ENCODE data around the gene EFNA2. TPM values are rescaled to one million over a fixed set of nuclear protein-coding genes. Genes with fewer than 3 reads are reported as not detected.

EFNA2 gene
- polyA plus RNA-seq, 1 of the 3 experiments (the other 2 are of a cell fraction): 1.1 TPM

DNA sequence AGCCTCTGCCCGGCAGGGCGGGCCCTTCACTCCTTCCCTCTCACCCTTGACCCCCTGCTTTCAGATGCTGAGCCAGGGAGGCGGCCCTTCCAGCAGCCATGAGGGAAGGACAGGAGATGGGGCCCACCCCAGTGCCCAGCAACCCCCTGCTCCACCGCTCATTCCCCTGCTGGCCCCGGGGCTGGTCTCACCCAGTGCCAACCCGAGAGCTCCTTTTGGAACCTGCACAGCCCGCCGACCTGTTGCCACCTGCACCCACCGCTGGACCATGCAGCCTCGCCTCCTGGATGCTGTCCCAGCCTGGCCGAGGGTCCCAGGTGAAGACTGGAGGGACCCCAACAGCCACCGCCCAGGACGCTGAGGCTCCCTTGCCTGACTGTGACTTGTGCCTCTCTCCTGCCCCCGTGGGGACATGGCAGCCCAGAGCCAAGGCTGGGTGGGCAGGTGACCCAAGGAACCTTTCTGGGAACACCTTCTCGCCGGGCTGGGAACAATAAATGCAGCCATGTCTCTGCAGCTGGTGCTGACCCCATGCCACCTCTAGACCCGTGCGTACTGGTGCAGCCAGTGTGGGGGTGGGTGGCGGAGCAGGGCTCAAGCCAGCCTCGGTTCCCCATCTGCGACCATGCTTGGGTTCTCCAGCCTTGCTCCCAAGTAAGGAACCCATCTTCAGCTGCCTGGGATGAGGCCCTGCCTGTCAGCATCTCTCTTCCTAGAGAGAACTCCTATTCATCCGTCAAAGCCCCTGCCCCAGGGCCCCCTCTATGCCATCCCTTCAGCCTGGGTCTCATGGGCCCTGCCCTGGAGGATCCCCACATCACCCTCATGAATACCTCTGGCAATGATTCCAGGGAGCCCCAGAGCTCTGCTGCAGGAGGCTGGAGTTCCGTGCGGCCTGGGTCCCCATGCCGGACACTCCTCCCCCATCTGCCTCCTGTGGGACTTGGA, 6.7 kb upstream of the EFNA2 start:
- Histone ChIP-seq H3K79me2 (ENCODE audit: insufficient read depth) (peaks cover 25% of the 10 kb centered on the region), H3K36me3 (replicated peaks in 1 of 2; ENCODE audit: control insufficient read depth in 1 of 2, insufficient read depth in 2 of 2, low read length in 1 of 2) (peaks cover 16 to 28% of the 10 kb centered on the region in 2 experiments), H3K27ac (ENCODE audit: low read depth in 2 of 2, low read length in 1 of 2) (no peak overlapping the region), H3F3A (replicated peaks; ENCODE audit: insufficient read depth) (peaks cover 26% of the 10 kb centered on the region), H2AFZ (ENCODE audit: low read depth) (no peak overlapping the region), H3K9ac (no peak overlapping the region), H3K4me2 (no peak overlapping the region), H4K20me1 (ENCODE audit: insufficient read depth) (peaks cover 15% of the 10 kb centered on the region), H3K9me2 (no peaks in the 10 kb centered on the region), H3K27me3 (ENCODE audit: insufficient read depth) (no peaks in the 10 kb centered on the region), H3K4me3 (ENCODE audit: low read depth in 2 of 2, low read length in 1 of 2) (no peak overlapping the region), H3K9me3 (no peaks in the 10 kb centered on the region), H3K4me1 (ENCODE audit: control insufficient read depth in 1 of 2, insufficient read depth in 2 of 2, low read depth in 1 of 2, low read length in 1 of 2) (peaks cover 5 to 20% of the 10 kb centered on the region in 2 experiments; a peak in 1 of 4 replicates)
- CTCF ChIA-PET: interaction anchor here (0.6 to 3.5 kb wide), 36 partner anchors 9 to 248 kb away, joined by 3 to 26 read pairs (median 4); partner anchors contain the start of genes ATP5F1D, CIRBP and NDUFS7
- 72% methylated on average over 7 of the region's 25 CpGs for WGBS (ENCODE audit: low lambda C conversion rate)
- POLR2A ChIA-PET: interaction anchor here (1.2 to 1.5 kb wide), 3 partner anchors 9 to 35 kb away, joined by 3 to 7 read pairs (median 5); no protein-coding TSS in a partner anchor
- TF ChIP-seq MXI1 (IDR thresholded peaks at IDR 0.05; ENCODE audit: low read depth, low read length): no peak
- TF ChIP-seq SIN3A (IDR thresholded peaks at IDR 0.05; ENCODE audit: borderline replicate concordance, low read depth, low read length): no peak
- no peak for TF ChIP-seq NRF1 (IDR thresholded peaks at IDR 0.05; ENCODE audit: low read depth, low read length)
- no peak for TF ChIP-seq FOSL2 (IDR thresholded peaks at IDR 0.05; ENCODE audit: borderline replicate concordance, low read depth)
- no peak for TF ChIP-seq YY1 (IDR thresholded peaks at IDR 0.05; ENCODE audit: low read depth)
- no peak for TF ChIP-seq ELF1 (IDR thresholded peaks at IDR 0.05)
- TF ChIP-seq JUND (IDR thresholded peaks at IDR 0.05): no peak
- TF ChIP-seq IRF3 (IDR thresholded peaks at IDR 0.05; ENCODE audit: low read depth, low read length): no peak
- no peak for TF ChIP-seq GABPA (IDR thresholded peaks at IDR 0.05; ENCODE audit: low read depth)
- no peak for TF ChIP-seq REST (IDR thresholded peaks at IDR 0.05; ENCODE audit: low read depth, low read length)
- DNase-seq: no peak

Data from SK-N-SH (cell line).